Immature natural killer cell (primary cell): Measurements from ENCODE around the gene GAS2L2. TPM values are rescaled to one million over a fixed set of nuclear protein-coding genes. Genes with fewer than 3 reads are reported as not detected.

ENCODE experiments used
- DNase-seq, 3 donors: peaks; one replicate each; pipeline ENCODE4 v3.0.0; 2022; ENCODE audit warnings: mixed read lengths in 1 of 3
- H3K27ac Mint-ChIP-seq, 6 donors: one replicate each; pipeline ENCODE4 v1.8.0; 2020; ENCODE audit warnings: mixed read lengths in 6 of 6, mild to moderate bottlenecking in 5 of 6, inconsistent platforms in 4 of 6, moderate library complexity in 3 of 6
- H3K27me3 Mint-ChIP-seq, 3 donors: one replicate each; pipeline ENCODE4 v1.8.0; 2020 to 2021; ENCODE audit warnings: low read depth in 3 of 3, mild to moderate bottlenecking in 3 of 3, mixed read lengths in 3 of 3, moderate library complexity in 3 of 3, inconsistent platforms in 1 of 3
- H3K36me3 Mint-ChIP-seq, 3 donors: one replicate each; pipeline ENCODE4 v1.8.0; 2020; ENCODE audit warnings: mixed read lengths in 3 of 3, inconsistent platforms in 2 of 3, mild to moderate bottlenecking in 2 of 3
- H3K4me1 Mint-ChIP-seq, 2 donors: one replicate each; pipeline ENCODE4 v1.8.0; 2020; ENCODE audit warnings: inconsistent platforms in 2 of 2, mild to moderate bottlenecking in 2 of 2, mixed read lengths in 2 of 2, moderate library complexity in 1 of 2
- H3K4me3 Mint-ChIP-seq, 5 donors: one replicate each; pipeline ENCODE4 v1.8.0; 2020; ENCODE audit warnings: mild to moderate bottlenecking in 5 of 5, mixed read lengths in 5 of 5, inconsistent platforms in 3 of 5, moderate library complexity in 3 of 5
- H3K9me3 Mint-ChIP-seq, 6 donors: one replicate each; pipeline ENCODE4 v1.8.0; 2020; ENCODE audit warnings: mild to moderate bottlenecking in 6 of 6, mixed read lengths in 6 of 6, inconsistent platforms in 4 of 6, moderate library complexity in 3 of 6
- polyA plus RNA-seq, 3 donors: library from polyadenylated mRNA; unstranded; fragments of 300-500 nt; fragmentation: Illumina TruSeq; gene quantifications; one replicate each; pipeline ENCODE4 v1.2.3, GENCODE V29; 2021

Gene GAS2L2
- polyA plus RNA-seq, 3 donors from 2014 or later: not detected

- peaks cover 8 to 13% (median 11%) of the 10 kb centered on the region in 3 donors for H3K27me3 Mint-ChIP-seq
Measured at GRCh38 chr17:35748341-35748841, 4.6 kb downstream of the GAS2L2 start.

GRCh38 chr17:35747540-35748017 lies 5.5 kb downstream of the GAS2L2 start:
- Mint-ChIP-seq H3K27me3 (peaks cover 9 to 14% (median 11%) of the 10 kb centered on the region in 3 donors), H3K36me3 (no peaks in the 10 kb centered on the region), H3K27ac (no peak overlapping the region), H3K4me3 (no peak overlapping the region), H3K4me1 (peaks cover 0 to 3% of the 10 kb centered on the region in 2 donors), H3K9me3 (no peaks in the 10 kb centered on the region)
- DNase-seq: peak; percentile 56 to 73 (median 69)

More at GRCh38 chr17:35748341-35748841, 4.6 kb downstream of the GAS2L2 start:
- H3K4me1 Mint-ChIP-seq: peaks cover 0 to 3% of the 10 kb centered on the region in 2 donors
- H3K9me3 Mint-ChIP-seq: no peaks in the 10 kb centered on the region
- H3K4me3 Mint-ChIP-seq: no peak overlapping the region
- no peak for DNase-seq
- no peak overlapping the region for H3K27ac Mint-ChIP-seq
- H3K36me3 Mint-ChIP-seq: no peaks in the 10 kb centered on the region

- no peak for DNase-seq
- Mint-ChIP-seq H3K27me3 (peaks cover 11 to 14% (median 13%) of the 10 kb centered on the region in 3 donors), H3K27ac (no peak overlapping the region), H3K4me1 (peaks cover 5 to 10% of the 10 kb centered on the region in 2 donors), H3K9me3 (no peaks in the 10 kb centered on the region), H3K36me3 (no peaks in the 10 kb centered on the region), H3K4me3 (no peak overlapping the region)
Measured at GRCh38 chr17:35745749-35746320, 7.2 kb downstream of the GAS2L2 start.

GRCh38 chr17:35745246-35745645 lies 7.8 kb downstream of the GAS2L2 start:
- no peaks in the 10 kb centered on the region for H3K9me3 Mint-ChIP-seq
- no peak overlapping the region for H3K4me3 Mint-ChIP-seq
- peaks cover 11 to 16% (median 13%) of the 10 kb centered on the region in 3 donors for H3K27me3 Mint-ChIP-seq
- no peaks in the 10 kb centered on the region for H3K36me3 Mint-ChIP-seq
- no peak for DNase-seq
- peaks cover 5 to 13% of the 10 kb centered on the region in 2 donors for H3K4me1 Mint-ChIP-seq
- no peak overlapping the region for H3K27ac Mint-ChIP-seq

GRCh38 chr17:35744830-35745229 lies 8.2 kb downstream of the GAS2L2 start:
- Mint-ChIP-seq H3K9me3 (no peaks in the 10 kb centered on the region), H3K4me1 (peaks cover 5 to 13% of the 10 kb centered on the region in 2 donors), H3K36me3 (no peaks in the 10 kb centered on the region), H3K27me3 (peaks cover 8 to 16% (median 12%) of the 10 kb centered on the region in 3 donors), H3K27ac (no peak overlapping the region), H3K4me3 (no peak overlapping the region)
- DNase-seq: no peak

GRCh38 chr17:35743626-35744328 lies 9.3 kb downstream of the GAS2L2 start:
- peak overlapping the region in 1 of 5 donors; percentile 44 for H3K4me3 Mint-ChIP-seq
- peaks cover 5 to 10% of the 10 kb centered on the region in 2 donors for H3K4me1 Mint-ChIP-seq
- H3K27ac Mint-ChIP-seq: no peak overlapping the region
- no peak for DNase-seq
- no peaks in the 10 kb centered on the region for H3K36me3 Mint-ChIP-seq
- peaks cover 8 to 17% (median 12%) of the 10 kb centered on the region in 3 donors for H3K27me3 Mint-ChIP-seq
- H3K9me3 Mint-ChIP-seq: no peaks in the 10 kb centered on the region

GRCh38 chr17:35742896-35743477 lies 10.1 kb downstream of the GAS2L2 start:
- DNase-seq: no peak
- peaks cover 8 to 15% (median 12%) of the 10 kb centered on the region in 3 donors for H3K27me3 Mint-ChIP-seq
- H3K4me1 Mint-ChIP-seq: peaks cover 5 to 10% of the 10 kb centered on the region in 2 donors
- no peaks in the 10 kb centered on the region for H3K9me3 Mint-ChIP-seq
- H3K27ac Mint-ChIP-seq: no peak overlapping the region
- H3K4me3 Mint-ChIP-seq: no peak overlapping the region
- no peaks in the 10 kb centered on the region for H3K36me3 Mint-ChIP-seq

- no peaks in the 10 kb centered on the region for H3K36me3 Mint-ChIP-seq
- peaks cover 5 to 10% of the 10 kb centered on the region in 2 donors for H3K4me1 Mint-ChIP-seq
- H3K27me3 Mint-ChIP-seq: peaks cover 7 to 15% (median 11%) of the 10 kb centered on the region in 3 donors
- no peaks in the 10 kb centered on the region for H3K9me3 Mint-ChIP-seq
- H3K4me3 Mint-ChIP-seq: peak overlapping the region in 1 of 5 donors; percentile 54
- no peak overlapping the region for H3K27ac Mint-ChIP-seq
- DNase-seq: no peak
Measured at GRCh38 chr17:35742496-35742895, 10.5 kb downstream of the GAS2L2 start.

- H3K4me1 Mint-ChIP-seq: peaks cover 5 to 10% of the 10 kb centered on the region in 2 donors
- H3K27ac Mint-ChIP-seq: no peak overlapping the region
- H3K4me3 Mint-ChIP-seq: peak overlapping the region in 3 of 5 donors; percentile 5 to 52 (median 46)
- no peaks in the 10 kb centered on the region for H3K36me3 Mint-ChIP-seq
- peak in 2 of 3 donors; percentile 19 to 21 for DNase-seq
- H3K9me3 Mint-ChIP-seq: no peaks in the 10 kb centered on the region
- H3K27me3 Mint-ChIP-seq: peaks cover 6 to 15% (median 11%) of the 10 kb centered on the region in 3 donors
Measured at GRCh38 chr17:35740997-35741931, 11.8 kb downstream of the GAS2L2 start.

- H3K4me1 Mint-ChIP-seq: peaks cover 5 to 10% of the 10 kb centered on the region in 2 donors
- no peaks in the 10 kb centered on the region for H3K36me3 Mint-ChIP-seq
Measured at GRCh38 chr17:35740216-35740615, 12.8 kb downstream of the GAS2L2 start.

GRCh38 chr17:35738519-35739133 lies 14.4 kb downstream of the GAS2L2 start:
- Mint-ChIP-seq H3K36me3 (no peaks in the 10 kb centered on the region), H3K4me3 (no peak overlapping the region), H3K27ac (no peak overlapping the region), H3K4me1 (peaks cover 5 to 10% of the 10 kb centered on the region in 2 donors), H3K9me3 (no peaks in the 10 kb centered on the region), H3K27me3 (peaks cover 5 to 11% (median 9%) of the 10 kb centered on the region in 3 donors)
- no peak for DNase-seq

More at GRCh38 chr17:35740216-35740615, 12.8 kb downstream of the GAS2L2 start:
- Mint-ChIP-seq H3K9me3 (no peaks in the 10 kb centered on the region), H3K27ac (no peak overlapping the region), H3K4me3 (no peak overlapping the region), H3K27me3 (peaks cover 6 to 15% (median 11%) of the 10 kb centered on the region in 3 donors)
- DNase-seq: no peak

- H3K4me3 Mint-ChIP-seq: no peak overlapping the region
- no peak overlapping the region for H3K27ac Mint-ChIP-seq
- H3K27me3 Mint-ChIP-seq: peaks cover 0 to 10% (median 2%) of the 10 kb centered on the region in 3 donors
- H3K36me3 Mint-ChIP-seq: no peaks in the 10 kb centered on the region
- H3K4me1 Mint-ChIP-seq: peaks cover 1 to 10% of the 10 kb centered on the region in 2 donors
- no peaks in the 10 kb centered on the region for H3K9me3 Mint-ChIP-seq
- DNase-seq: no peak
Measured at GRCh38 chr17:35736236-35736635, 16.8 kb downstream of the GAS2L2 start.
